Endothelial cell of umbilical vein (primary cell): ENCODE data around the gene DUSP10. TPM values are rescaled to one million over a fixed set of nuclear protein-coding genes. Genes with fewer than 3 reads are reported as not detected.

ENCODE experiments used
- BruUV-seq: library from RNA; stranded (reverse); fragments of 400-500 nt; replicated peaks from 2 replicates; lab custom pipeline; 2021; lab: Mats Ljungman, UMichigan
- CTCF ChIA-PET: fragments of 300-600, 350-600 bp; sonication (Branson Sonifier 250); formaldehyde crosslinking; loops from one replicate; lab custom pipeline; 2021; ENCODE audit warnings: antibody characterized with exemption, inconsistent platforms; lab: Charles Lee
- POLR2A ChIA-PET: fragments of 300-600, 350-600 bp; sonication (Branson Sonifier 250); formaldehyde crosslinking; loops from one replicate; lab custom pipeline; 2021; ENCODE audit warnings: antibody characterized with exemption, inconsistent platforms; lab: Charles Lee
- DNase-seq: peaks from one replicate; pipeline ENCODE4 v3.0.0-alpha.2; 2011; ENCODE audit warnings: low read depth, low spot score
- FAIRE-seq: peaks from 2 replicates; lab custom pipeline; 2011; peaks lifted over from hg19 to GRCh38; lab: Jason Lieb, UNC
- H2AFZ ChIP-seq: 2 replicates; pipeline ENCODE4 v1.6.0; 2012; ENCODE audit warnings: low read depth, low read length, control low read depth, inconsistent platforms
- H3K27ac ChIP-seq: 2 replicates; pipeline ENCODE4 v1.5.1; 2011; ENCODE audit warnings: low read depth, mild to moderate bottlenecking, control low read depth, low read length, moderate library complexity; ENCODE audit not compliant: insufficient read depth
- H3K27me3 ChIP-seq, 2 experiments: 2 replicates each; pipeline versions ENCODE4 v1.6.0 to v1.6.1; 2011; ENCODE audit warnings: low read length in 2 of 2, mixed read lengths in 1 of 2; ENCODE audit not compliant: control insufficient read depth in 2 of 2, insufficient read depth in 2 of 2
- H3K36me3 ChIP-seq, 2 experiments: 2 replicates in 1 of 2; 3 replicates in 1 of 2; pipeline ENCODE4 v1.5.1; 2011; ENCODE audit warnings: low read length in 2 of 2, mild to moderate bottlenecking in 1 of 2, moderate library complexity in 1 of 2; ENCODE audit not compliant: control insufficient read depth in 2 of 2, insufficient read depth in 2 of 2; ENCODE audit errors: extremely low read depth in 1 of 2
- H3K4me1 ChIP-seq: 3 replicates; pipeline ENCODE4 v1.5.1; 2011; ENCODE audit warnings: mild to moderate bottlenecking, low read length; ENCODE audit not compliant: control insufficient read depth, insufficient read depth; ENCODE audit errors: extremely low read depth
- H3K4me2 ChIP-seq: 2 replicates; pipeline ENCODE4 v1.6.1; 2011; ENCODE audit warnings: low read length, control low read depth, mixed read lengths; ENCODE audit not compliant: insufficient read depth
- H3K4me3 ChIP-seq, 3 experiments: fragments of 200-600 bp in 1 of 3; sonication (generic), shearing (Covaris generic) in 1 of 3; replicated peaks in 1 of 3; 2 replicates each; pipeline ENCODE4 v1.5.1; 2011 to 2016; ENCODE audit warnings: control low read depth in 3 of 3, low read length in 3 of 3, mild to moderate bottlenecking in 2 of 3, inconsistent platforms in 1 of 3, low read depth in 1 of 3, moderate library complexity in 1 of 3; ENCODE audit not compliant: insufficient read depth in 1 of 3
- H3K79me2 ChIP-seq: 2 replicates; pipeline ENCODE4 v1.6.0; 2012; ENCODE audit warnings: low read length, inconsistent platforms; ENCODE audit not compliant: control insufficient read depth, insufficient read depth
- H3K9ac ChIP-seq: replicated peaks from 2 replicates; pipeline ENCODE3; 2011; ENCODE audit warnings: low read length, control low read depth; ENCODE audit not compliant: insufficient read depth; ENCODE audit errors: extremely low read depth
- H3K9me1 ChIP-seq: replicated peaks from 3 replicates; pipeline ENCODE4 v1.6.0; 2011; ENCODE audit warnings: mild to moderate bottlenecking, low read length; ENCODE audit not compliant: control insufficient read depth, insufficient read depth; ENCODE audit errors: extremely low read depth
- H3K9me3 ChIP-seq: replicated peaks from 2 replicates; pipeline ENCODE4 v1.5.1; 2012; ENCODE audit warnings: low read length, inconsistent platforms; ENCODE audit not compliant: control insufficient read depth, insufficient read depth
- H4K20me1 ChIP-seq: replicated peaks from 2 replicates; pipeline ENCODE3; 2011; ENCODE audit warnings: mild to moderate bottlenecking, low read length; ENCODE audit not compliant: control insufficient read depth, insufficient read depth; ENCODE audit errors: extremely low read depth
- CTCF ChIP-seq, 2 donors: IDR thresholded peaks; 1 replicate in 1 of 2; 2 replicates in 1 of 2; pipeline ENCODE4 v1.5.1; 2011; ENCODE audit warnings: low read length in 2 of 2, mild to moderate bottlenecking in 2 of 2, moderate library complexity in 2 of 2, control low read depth in 1 of 2, inconsistent platforms in 1 of 2, low read depth in 1 of 2; ENCODE audit not compliant: insufficient read depth in 1 of 2; ENCODE audit errors: extremely low read depth in 1 of 2
- EZH2 ChIP-seq: IDR thresholded peaks from 2 replicates; pipeline ENCODE4 v1.6.1; 2012; ENCODE audit warnings: borderline replicate concordance, low read depth, mild to moderate bottlenecking, moderate library complexity, low read length, inconsistent platforms; ENCODE audit not compliant: severe bottlenecking
- GATA2 ChIP-seq: IDR thresholded peaks from 2 replicates; pipeline ENCODE4 v1.7.0; 2011; ENCODE audit warnings: low read depth, mild to moderate bottlenecking, moderate library complexity, mixed read lengths, low read length; ENCODE audit not compliant: insufficient read length, insufficient read depth
- JUN ChIP-seq: IDR thresholded peaks from 2 replicates; pipeline ENCODE4 v1.6.1; 2011; ENCODE audit warnings: borderline replicate concordance, low read depth; ENCODE audit not compliant: insufficient read length, insufficient read depth
- MYC ChIP-seq: IDR thresholded peaks from one replicate; pipeline ENCODE4 v1.6.1; 2011; ENCODE audit warnings: mild to moderate bottlenecking, low read depth, low read length
- POLR2A ChIP-seq: IDR thresholded peaks from 2 replicates; pipeline ENCODE4 v1.6.1; 2012; ENCODE audit warnings: low read depth, mild to moderate bottlenecking, control low read depth, low read length
- POLR2AphosphoS5 ChIP-seq: IDR thresholded peaks from 2 replicates; pipeline ENCODE4 v1.6.1; 2012; ENCODE audit warnings: low read depth, mild to moderate bottlenecking, control low read depth, low read length, moderate library complexity; ENCODE audit not compliant: insufficient read depth
- dilution Hi-C: fragments of 300-500 bp; cut with MboI; formaldehyde crosslinking; loops from one replicate; pipeline ENCODE4 v1.15.0; 2019; ENCODE audit warnings: low sequenced_read_pairs; ENCODE audit not compliant: extremely low pct_ligation_motif_present
- intact Hi-C: fragments of 100-400 bp; cut with micrococcal nuclease; formaldehyde crosslinking; loops from one replicate; pipeline ENCODE4 v1.10.0; 2022
- polyA plus RNA-seq, 4 experiments: library from polyadenylated mRNA; depleted of rRNA in 3 of 4; stranded (reverse) in 3 of 4; unstranded in 1 of 4; fragments of >200 nt; gene quantifications; 2 replicates each; pipeline versions ENCODE4 v1.2.1 to v1.2.3, GENCODE V29; 2011 to 2012; ENCODE audit warnings: missing spikeins in 1 of 4
- total RNA-seq: library from RNA; stranded (reverse); gene quantifications from 2 replicates; pipeline ENCODE4 v1.2.3, GENCODE V29; 2021

The DUSP10 gene
- total and polyA plus RNA-seq, 2 donors (not counting 3 experiments of a cell fraction or from before 2014, with no cell fraction given), result 1.6 to 1.9 TPM

GRCh38 chr1:221706191-221706590, 35.7 kb downstream of the DUSP10 start:
- dilution Hi-C loops (no loop called here), intact Hi-C loops (no loop called here)
- Histone ChIP-seq H3K27ac (no peak overlapping the region), H2AFZ (no peak overlapping the region), H3K9me1 (no peaks in the 10 kb centered on the region), H3K36me3 (no peaks in the 10 kb centered on the region), H4K20me1 (no peaks in the 10 kb centered on the region), H3K4me2 (no peak overlapping the region), H3K79me2 (no peaks in the 10 kb centered on the region), H3K4me1 (no peaks in the 10 kb centered on the region), H3K9me3 (no peaks in the 10 kb centered on the region), H3K27me3 (no peaks in the 10 kb centered on the region), H3K4me3 (no peak overlapping the region), H3K9ac (no peak overlapping the region)
- no peak for FAIRE-seq
- DNase-seq, result no peak
- no TSS peak for BruUV-seq
- POLR2A ChIA-PET, result no interaction called here
- TF ChIP-seq EZH2 (no peak), POLR2AphosphoS5 (no peak), MYC (no peak), CTCF (IDR thresholded peaks at IDR 0.05; ENCODE audit: extremely low read depth in 1 of 2, insufficient read depth in 1 of 2, low read depth in 1 of 2, low read length in 2 of 2) (no peak)
- CTCF ChIA-PET, result no interaction called here

DNA sequence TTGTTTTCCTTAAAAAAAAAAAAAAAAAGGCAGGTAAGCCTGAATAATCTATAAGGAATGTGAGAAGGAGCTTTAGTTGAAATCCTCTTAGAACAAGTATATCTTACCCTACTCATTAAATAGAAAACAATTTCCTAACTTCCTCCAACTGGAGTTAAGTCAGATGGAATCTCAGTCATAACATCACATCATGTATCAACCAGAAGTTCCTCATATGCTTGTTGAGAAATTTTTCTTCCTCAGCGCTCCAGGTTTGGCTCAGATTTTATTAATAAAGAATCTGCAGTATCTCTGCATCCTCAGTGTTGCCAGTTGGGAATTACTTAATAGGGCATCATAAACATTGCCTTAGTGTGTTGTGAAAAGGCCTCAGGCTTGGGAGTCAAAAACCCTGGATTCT, 37.6 kb downstream of the DUSP10 start:
- H2AFZ ChIP-seq, result no peak overlapping the region
- no peaks in the 10 kb centered on the region for H3K79me2 ChIP-seq
- no peaks in the 10 kb centered on the region for H3K9me3 ChIP-seq
- ChIA-PET POLR2A (no interaction called here), CTCF (no interaction called here)
- H3K36me3 ChIP-seq, result no peaks in the 10 kb centered on the region
- intact Hi-C loops (no loop called here), dilution Hi-C loops (no loop called here)
- H3K4me2 ChIP-seq, result no peak overlapping the region
- H3K9me1 ChIP-seq, result no peaks in the 10 kb centered on the region
- no peak overlapping the region for H3K4me3 ChIP-seq
- TF ChIP-seq POLR2AphosphoS5, result no peak
- TF ChIP-seq POLR2A, result no peak
- TF ChIP-seq EZH2, result no peak
- TF ChIP-seq GATA2, result no peak
- TF ChIP-seq JUN, result no peak
- FAIRE-seq (no peak), DNase-seq (no peak)
- no peaks in the 10 kb centered on the region for H3K4me1 ChIP-seq
- no peaks in the 10 kb centered on the region for H4K20me1 ChIP-seq
- no peak overlapping the region for H3K27ac ChIP-seq
- no TSS peak for BruUV-seq
- H3K9ac ChIP-seq, result no peak overlapping the region
- no peaks in the 10 kb centered on the region for H3K27me3 ChIP-seq
